HG03442 (cell line): ENCODE measurements around the gene MRRF.
"Not testable (repeated sequence)": the region's sequence is repeated elsewhere in the genome, so short reads cannot be mapped to it uniquely, and the experiment has no call there.

Source experiments
- ATAC-seq: cut with Tn5 transposase; IDR thresholded peaks from one replicate; pipeline ENCODE4 v1.9.1; 2021; ENCODE audit warnings: mild to moderate bottlenecking, moderate library complexity; ENCODE audit not compliant: unreplicated experiment

The MRRF gene

DNA sequence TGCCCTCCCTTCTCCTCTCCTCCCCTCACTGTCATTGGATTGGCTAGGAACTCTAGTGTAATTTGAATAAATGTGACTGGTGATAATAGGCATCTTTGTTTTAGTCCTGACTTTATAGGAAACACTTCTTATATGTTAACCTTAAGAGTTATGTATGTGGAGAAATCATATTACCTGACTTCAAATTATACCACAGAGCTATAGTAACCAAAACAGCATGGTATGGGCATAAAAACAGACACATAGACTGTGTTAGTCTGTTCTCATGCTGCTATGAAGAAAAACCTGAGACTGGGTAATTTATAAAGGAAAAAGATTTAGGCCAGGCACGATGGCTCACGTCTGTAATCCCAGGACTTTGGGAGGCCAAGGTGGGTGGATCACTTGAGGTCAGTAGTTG is 9.4 kb downstream of the MRRF start:
- ATAC-seq: no peak

DNA sequence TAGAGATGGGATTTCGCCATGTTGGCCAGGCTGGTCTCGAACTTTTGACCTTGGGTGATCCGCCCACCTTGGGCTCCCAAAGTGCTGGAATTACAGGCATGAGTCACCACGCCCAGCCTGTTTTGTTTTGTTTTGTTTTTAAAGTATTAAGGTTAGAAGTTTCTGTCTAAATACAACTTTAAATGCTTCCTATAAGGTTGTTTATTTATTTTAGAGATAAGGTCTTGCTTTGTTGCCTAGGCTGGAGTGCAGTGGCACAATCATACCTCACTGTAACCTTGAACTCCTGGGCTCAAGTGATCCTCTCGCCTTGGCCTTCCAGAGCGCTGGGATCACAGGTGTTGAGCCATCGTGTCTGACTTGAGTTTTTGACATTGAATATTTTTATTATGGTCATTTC is 11.4 kb downstream of the MRRF start:
- no peak for ATAC-seq

DNA sequence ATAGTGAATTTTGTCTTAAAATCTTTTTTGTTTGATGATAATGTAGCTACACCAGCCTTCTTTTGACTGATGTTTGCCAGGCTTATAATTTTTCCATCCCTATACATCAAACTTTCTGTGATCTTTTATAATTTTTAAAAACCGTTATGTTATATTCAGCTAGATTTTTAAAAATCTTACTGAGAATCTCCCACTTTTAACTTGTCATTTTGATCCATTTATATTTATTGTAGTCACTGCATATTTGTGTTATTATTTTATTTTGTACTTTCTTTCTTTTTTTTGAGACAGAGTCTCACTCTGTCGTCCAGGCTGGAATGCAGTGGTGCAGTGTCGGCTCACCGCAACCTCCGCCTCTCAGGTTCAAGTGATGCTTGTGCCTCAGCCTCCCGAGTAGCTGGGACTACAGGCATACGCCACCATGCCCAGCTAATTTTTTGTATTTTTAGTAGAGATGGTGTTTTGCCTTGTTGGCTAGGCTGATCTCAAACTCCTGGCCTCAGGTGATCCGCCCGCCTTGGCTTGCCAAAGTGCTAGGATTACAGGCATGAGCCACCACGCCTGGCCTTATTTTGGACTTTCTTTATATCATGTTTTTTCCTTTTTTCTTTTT is 12.7 kb downstream of the MRRF start:
- ATAC-seq: no peak

DNA sequence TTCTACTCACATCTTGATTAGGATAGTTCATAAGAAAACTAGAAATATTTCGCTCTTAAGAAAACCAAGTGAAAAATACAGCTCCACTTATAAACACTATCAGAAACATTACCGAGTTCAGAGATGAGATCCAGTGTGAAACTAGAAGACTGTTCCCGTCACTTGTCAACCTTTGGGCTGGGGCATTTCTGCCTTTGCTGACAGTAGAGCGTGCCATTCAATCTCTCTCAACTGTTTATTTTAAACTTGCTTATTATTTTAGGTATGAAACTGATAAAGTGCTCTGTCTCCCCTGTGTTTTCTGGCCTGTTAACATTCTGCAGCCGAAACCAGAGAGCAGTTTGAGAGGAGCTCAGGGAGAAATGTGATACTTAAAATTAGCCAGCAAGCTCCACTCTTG is 16.7 kb downstream of the MRRF start:
- no peak for ATAC-seq

DNA sequence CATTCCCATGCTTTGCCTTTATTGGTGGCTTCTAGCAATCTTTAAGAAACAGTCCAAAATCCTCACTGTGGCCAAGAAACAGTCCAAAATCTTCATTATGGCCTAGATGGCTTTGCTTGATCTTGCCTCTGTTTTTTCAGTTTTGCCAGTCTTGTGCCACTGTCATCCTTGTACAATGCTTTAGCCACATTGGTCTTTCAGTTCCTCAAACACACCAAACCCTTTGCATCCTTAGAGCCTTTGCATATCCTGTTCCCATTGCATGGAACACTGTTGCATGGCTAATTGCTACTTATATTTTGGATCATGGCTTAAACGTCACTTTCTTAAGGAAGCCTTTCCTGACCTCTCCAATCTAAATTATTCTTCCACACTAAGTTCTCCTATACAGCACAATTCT is 22.1 kb downstream of the MRRF start:
- no peak for ATAC-seq

DNA sequence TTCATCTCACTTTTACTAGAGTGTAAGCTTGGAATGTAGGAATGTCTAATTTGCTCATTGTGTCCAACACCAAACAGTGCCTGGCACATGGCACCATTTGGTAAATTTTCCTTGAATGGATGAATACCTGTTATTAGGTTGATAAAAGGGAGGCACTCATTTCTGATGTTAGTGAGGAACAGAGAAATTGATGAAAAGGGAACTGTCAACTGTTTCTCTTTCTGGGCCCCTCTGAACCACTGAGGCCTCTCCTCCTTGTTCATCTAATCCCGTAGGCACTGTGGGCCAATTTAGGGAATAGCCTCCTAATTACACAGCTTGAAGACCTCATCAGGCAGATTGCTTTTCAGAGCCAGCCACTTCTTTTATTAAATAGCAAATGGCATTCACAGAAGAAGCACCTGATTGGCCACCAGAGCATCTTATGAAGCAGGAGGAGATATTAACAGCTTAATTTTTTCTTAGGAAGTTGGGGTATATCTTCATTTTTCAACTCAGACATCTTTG is 22.6 kb downstream of the MRRF start:
- ATAC-seq: no peak

DNA sequence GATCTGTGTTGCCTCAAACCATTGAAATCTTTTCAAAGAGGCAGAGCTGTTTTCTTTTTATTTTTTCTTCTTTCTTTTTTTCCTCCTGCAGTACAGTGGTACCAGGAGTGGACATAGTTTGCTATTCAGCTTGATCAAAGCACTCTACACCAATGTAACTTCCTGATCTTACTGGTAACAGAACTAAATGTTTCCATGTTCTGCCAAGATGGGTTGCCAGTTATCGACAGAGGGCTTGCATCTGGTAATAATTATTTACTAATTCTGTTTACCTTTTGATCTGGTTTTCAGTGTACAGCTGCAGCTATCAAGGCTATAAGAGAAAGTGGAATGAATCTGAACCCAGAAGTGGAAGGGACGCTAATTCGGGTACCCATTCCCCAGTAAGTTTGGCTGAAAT is 26.8 kb downstream of the MRRF start:
- ATAC-seq: no peak

DNA sequence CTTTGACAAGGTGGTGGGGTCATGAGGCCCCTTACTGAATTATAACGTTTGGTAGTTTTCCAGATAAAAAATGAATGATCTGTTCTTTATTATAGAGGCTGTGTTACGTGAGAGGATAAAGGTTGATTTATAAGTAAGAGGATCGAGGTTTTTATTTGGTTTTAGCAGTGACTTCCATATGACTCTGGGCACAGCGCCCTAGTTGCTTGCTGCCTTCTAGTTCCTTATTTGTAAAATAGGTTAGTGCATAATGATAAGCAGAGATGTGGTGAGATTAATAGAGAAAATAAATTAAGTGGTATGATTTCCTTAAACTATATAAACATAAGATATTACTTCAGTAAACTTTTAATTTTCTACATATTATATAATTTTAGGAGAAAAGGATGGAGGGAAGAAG is 29.8 kb downstream of the MRRF start:
- no peak for ATAC-seq

DNA sequence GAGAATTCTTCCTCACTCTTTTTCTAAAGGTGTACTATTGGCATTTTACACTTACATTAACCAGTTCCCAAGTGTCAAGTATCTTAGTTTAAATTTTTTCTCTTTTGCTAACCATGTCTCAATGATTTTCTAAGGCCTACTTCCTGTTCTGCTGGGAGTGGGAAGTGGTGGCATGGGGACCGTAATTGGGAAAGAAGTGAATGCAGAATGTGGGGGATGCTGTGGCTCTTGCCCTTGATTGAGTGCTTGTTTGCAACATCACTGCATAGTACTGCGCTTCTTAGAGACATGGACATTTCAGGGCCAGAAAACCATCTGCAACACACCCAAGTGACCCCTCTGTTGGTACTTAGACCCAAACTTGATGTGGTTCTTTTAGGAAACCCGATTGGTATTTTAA is 32.8 kb downstream of the MRRF start:
- ATAC-seq: no peak

DNA sequence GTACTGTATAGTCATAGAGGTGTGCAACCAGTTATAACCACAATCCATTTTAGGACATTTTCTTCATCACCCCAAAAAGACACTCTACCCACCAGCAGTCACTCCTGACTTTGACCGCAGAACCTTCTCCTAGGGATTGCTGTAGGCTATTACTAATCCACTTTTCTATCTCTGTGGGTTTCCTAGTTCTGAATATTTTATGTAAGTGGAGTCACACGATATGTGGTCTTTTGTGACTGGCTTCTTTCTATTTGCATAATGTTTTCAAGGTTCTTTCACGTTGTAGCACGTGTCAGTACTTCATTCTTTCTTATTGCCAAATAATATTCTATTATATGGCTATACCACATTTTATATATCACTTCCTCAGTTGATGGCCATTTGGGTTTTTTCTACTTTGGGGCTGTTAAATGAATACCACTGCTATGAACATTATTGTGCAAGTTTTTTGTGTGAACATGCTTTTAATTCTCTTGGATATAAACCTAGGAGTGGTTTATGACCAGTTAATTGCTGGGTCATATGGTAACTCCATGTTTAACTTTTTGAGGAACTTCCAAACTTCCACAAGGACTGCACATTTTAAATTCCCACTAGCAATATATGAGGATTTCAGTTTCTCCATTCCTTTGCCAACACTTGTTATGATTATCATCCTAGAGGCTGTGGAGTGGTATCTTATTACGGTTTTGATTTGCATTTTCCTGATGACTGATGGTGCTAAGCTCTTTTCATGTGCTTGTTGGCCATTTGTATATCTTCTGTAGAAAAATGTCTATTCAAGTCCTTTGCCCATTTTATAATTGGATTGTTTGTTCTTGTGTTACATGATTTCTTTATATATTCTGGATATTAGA is 37.8 kb downstream of the MRRF start:
- no peak for ATAC-seq

DNA sequence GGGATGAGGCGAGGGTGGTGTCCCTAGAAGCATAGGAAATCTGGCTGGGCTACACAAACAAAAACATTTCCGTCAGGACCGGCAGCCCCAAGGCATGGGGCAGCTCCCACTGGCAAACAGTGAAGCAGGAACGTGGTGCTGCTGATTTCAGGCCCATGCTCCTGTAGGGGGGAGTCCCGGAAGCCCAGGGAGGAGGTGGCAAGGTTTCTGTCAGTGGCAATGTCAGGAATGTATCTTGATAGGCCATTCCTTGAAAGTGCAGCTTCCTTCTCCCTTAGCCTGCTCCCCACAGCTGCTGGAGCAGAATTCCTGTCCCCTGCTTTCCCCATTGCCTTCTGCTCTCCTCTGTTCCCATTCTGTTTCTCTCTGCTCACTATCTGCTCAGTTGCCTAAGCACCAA is 42.4 kb downstream of the MRRF start:
- ATAC-seq: no peak

DNA sequence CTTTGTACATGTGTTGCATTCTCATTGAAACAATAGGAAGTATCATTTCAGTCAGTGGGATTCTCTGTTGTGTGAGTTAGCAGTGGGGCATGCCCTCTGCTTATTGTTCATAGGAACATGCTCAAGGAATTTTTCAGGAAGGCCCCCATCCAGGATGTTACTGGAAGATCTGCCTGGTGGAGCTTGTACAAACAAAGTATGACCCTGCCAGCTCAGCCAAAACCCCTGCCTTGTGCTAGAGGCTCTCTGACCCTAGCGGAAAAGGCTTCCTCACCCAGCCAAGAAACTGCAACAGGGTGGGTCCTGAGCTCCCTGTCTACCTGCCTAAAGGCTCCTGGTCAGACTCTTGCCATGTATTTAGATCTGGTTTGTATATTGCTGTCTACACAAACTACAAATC is 43.2 kb downstream of the MRRF start:
- ATAC-seq: no peak

DNA sequence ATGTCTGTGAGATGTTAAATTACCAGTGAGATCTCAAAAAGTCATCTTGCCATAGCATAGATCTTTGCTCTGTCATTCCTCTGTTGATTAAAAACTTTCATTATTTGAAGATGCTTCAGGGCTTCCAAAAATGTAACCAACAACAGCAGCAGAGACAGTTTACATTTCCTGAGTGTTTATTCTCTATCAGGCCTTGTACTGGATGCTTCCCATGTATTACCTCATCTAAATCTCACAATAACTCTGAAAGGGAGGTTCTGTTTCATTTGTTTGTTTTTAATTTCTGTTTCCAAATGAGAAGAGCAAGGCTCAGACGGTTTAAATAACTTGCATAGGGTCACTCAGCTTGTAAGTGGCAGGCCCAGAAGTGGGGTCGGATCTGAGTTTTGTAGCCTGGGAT is 45.2 kb downstream of the MRRF start:
- no peak for ATAC-seq

DNA sequence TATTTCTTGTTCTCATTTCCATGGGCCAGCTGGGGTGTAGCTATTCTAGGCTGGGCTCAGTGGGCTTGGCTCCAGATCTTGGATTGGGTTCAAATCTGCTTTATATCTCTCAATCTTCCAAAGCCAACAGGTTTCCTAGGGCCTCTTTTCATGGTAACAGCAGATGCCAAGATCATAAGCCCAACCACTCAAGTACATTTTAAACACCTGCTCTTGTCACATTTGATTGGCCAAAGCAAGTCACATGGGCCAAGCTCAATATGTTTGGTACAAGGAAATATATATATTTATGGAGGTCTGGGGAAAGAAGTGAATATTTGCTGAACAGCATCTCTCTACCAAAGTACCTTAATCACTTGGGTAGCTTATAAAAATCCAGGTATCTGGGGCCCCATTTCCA is 49.5 kb downstream of the MRRF start:
- no peak for ATAC-seq

DNA sequence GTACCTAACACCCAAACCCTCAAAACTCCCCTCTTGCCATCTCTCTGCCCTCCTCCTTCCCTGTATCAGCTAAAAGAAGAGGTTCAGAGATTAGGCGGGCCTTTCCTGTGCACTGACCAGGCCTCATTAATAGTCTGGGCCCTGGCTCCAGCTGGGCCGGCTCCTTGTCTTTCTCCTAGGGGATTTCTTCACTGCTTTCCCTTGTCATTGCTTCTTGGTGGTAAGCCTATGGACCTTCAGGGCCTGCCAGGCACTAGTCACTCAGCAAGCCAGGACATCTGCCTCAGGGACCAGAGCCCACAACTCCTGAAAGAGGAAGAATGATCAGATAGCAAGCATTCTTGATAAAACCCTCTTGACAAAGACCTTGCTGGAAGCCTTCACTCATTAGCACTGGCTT is 50.9 kb downstream of the MRRF start:
- ATAC-seq: no peak

DNA sequence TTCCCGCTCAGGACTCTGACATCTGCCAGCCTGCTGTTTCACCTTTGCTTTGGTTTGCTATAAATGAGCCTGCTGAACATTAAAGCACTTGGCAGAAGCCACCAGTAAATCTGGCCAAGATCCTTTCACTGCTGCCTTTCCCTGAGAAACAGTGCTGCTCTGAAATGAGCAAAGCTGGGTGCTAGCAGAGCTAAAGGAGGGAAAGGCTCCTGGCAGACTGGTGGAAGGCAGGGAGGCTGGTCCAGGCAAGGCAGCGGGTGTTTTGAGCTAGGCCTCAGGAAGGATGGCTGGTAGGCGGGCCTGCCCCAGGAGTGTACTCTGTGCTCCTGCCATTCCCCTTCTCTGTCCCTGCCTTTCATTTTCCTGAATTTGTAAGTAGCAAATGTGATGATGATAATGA is 53.6 kb downstream of the MRRF start:
- ATAC-seq: no peak

DNA sequence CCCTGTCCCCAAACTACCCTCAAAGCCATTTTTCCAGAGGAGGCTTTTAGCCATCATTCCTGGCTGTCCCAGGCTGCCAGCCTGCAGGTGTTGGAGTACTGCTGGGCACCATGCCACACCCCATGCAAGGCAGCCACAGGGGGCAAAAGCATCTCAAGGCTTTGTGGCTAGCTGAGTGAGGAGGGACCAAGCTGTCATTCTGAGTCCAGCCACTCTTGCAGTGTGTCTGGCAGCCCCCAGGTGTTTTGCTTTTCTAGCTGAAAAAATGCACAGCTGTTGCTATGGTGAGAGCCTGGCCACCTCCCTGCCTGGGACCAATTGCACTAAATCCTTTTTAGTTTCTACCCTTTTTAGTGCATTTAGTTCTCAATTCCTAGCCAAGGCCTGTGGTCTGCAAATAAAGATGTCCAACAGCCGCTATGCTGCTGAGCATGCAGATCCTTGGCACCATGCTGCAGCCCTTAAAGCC is 55.8 kb downstream of the MRRF start:
- no peak for ATAC-seq

DNA sequence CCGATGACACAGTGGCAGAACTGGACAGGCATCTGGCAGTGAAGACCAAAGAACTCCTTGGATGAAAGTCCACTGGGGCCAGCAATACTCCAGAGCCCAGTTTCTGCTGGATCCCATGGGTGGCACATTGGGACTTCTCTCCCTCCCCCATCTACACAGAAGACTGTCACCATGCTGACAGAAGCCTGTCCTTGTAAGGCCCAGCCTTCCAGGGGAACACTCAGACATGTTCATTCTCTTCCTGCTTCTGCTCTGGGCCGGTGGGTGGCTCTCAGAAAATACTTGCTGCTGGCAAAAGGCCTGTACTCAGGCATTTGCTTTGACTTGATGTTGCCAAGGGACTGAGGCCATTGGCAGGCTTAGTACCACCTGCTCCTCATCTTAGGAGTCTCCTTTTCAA is 57.9 kb downstream of the MRRF start:
- no peak for ATAC-seq

DNA sequence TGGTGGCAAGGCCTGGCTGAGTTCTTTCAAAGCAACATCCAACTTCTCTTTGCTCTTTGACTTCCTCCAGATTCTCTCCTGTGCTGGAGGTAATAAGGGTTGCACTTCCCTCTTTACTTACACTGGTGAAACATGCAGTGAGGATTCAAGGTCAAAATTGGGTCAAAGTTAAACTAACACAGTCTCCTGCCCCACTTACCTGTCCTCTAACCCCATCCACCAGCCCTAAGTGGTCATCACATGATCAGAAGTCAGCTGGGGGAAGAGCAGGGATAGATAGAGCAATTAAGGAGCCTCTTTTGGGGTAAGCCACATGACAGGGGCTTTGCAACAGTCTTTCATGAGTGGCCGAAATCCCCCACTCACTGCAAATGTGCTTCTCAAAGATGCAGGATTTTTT is 60.0 kb downstream of the MRRF start:
- ATAC-seq: not testable (repeated sequence)

DNA sequence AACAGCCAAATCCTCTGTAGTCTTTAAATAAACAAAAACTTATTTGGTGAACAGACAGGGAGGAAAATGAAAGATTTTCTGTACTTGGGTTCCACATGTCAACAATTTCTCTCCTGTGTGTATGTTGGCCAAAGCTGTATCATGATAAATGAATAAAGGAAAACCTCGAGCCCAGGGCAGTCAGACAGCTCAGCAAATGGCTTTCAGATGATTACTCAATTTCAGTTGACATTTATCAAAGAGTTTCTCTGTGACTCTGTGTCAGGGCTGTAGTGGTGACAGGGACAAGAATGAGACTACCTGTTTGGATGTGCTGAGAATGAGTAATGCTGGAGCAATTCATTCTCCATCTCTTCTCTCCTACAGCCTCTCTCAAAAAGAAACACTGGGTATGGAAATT is 60.4 kb downstream of the MRRF start:
- no peak for ATAC-seq

DNA sequence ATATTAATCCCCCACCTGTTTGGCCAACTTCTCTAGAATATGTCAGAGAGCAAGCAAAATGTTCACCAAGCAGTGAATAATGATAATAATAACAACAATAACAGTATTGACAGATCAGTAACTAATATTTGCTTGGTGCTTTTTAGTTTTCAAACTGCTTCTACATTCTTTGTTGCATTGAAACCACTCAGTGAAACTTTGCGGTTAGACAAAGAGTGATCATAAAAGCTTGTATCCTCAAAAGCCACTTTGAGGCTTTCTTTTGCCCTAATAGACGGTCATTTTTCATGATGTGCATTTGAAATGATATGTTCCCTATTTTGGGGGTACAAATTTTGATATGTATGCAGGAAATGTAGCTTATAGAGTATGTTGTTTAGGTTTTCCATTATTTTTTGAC is 62.5 kb downstream of the MRRF start:
- ATAC-seq: no peak

DNA sequence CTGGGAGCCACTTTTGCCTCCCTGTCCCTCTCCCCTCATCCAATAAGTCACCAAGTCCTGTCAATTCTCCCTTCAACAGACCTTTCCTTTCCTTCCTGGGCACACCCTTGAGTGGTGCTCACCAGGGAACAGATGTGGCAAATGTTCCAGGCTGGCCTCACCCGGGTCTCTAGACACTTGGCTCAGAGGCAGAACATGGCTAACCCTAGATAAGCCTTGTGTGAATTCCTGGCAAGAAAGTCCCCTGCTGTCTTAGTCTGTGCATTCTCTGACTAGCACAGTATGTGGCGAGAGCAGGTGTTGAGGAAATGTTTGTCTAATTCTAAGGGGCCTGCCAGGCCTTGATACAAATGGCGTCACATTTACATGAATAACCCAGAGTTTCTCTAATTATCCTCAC is 64.9 kb downstream of the MRRF start:
- no peak for ATAC-seq
